Measurements from ENCODE around the gene GHR.

DNA sequence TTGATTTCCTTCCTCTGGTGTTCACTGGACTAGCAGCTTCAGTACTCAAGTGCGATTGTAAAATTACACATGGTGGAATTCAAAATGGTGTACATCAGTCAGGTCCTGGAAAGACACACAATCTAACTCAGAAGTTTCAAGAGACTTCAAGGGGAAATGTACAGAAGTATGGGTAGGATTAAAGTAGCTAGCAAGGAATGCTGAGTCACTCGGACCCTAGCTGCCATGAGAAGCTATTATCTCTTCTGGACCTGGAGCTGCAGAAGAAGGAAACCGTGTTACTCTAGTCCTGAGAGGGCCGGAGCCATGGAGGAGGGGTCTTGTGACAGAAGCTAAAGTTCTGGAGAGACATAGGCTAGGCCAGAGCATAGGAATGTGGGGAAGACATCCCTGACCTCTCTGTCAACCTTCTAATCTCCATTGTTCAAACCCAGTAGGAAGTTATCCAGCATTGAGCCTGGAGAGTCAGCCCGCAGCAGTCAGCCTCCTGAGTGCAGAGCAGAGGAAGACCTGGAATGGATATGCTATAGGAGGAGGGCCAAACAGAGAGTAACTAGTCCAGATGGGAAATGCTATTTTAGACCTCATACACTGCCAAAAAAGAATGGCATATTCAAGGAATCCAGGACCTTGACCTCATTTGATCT, 84.3 kb downstream of the GHR start:
- TF ChIP-seq CTCF (IDR thresholded peaks at IDR 0.05; ENCODE audit: low read depth, low read length) (no peak), POLR2A (IDR thresholded peaks at IDR 0.05; ENCODE audit: extremely low read depth, insufficient read length) (no peak), MYC (IDR thresholded peaks at IDR 0.05; ENCODE audit: low read depth, low read length) (no peak)
- TF ChIP-seq, protein P1, sequence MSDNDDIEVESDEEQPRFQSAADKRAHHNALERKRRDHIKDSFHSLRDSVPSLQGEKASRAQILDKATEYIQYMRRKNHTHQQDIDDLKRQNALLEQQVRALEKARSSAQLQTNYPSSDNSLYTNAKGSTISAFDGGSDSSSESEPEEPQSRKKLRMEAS (IDR thresholded peaks at IDR 0.05; ENCODE audit: low read depth, low read length), result no peak

Data from NB4 (cell line).